ENCODE measurements around the gene BYSL.

BYSL gene

DNA sequence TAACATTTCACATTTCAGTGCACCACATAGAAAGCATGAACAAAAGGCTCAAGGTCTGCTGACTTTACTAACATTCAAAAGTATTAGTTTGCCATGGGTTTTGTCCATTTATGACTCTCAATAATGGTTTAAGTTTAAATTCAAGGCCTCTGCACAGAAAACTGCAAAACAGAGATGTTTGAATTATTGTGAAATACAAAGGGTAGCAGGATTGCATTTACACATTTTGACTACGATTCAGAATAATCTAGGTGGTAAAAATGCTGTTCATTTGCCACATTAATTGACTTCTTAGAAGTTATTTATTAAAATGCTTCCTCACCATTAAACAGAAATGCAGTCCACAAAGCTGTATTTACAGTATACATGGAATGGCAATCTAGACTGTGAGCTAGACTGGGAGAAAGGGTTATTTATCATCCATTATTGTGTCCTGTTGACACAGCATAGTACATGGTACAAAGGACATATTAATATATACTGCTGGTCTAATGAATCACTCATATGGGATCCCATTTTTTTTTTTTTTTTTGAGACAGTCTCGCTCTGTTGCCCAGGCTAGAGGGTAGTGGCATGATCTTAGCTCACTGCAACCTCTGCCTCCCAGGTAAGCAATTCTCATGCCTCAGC, 44.1 kb upstream of the BYSL start:
- TF ChIP-seq RAD21 (IDR thresholded peaks at IDR 0.05; ENCODE audit: low read depth), result no peak
- no peak for TF ChIP-seq NFIC (IDR thresholded peaks at IDR 0.05)
- TF ChIP-seq YY1 (IDR thresholded peaks at IDR 0.05; ENCODE audit: low read depth), result no peak
- TF ChIP-seq TEAD4 (IDR thresholded peaks at IDR 0.05), result no peak
- TF ChIP-seq EGR1 (IDR thresholded peaks at IDR 0.05), result no peak

DNA sequence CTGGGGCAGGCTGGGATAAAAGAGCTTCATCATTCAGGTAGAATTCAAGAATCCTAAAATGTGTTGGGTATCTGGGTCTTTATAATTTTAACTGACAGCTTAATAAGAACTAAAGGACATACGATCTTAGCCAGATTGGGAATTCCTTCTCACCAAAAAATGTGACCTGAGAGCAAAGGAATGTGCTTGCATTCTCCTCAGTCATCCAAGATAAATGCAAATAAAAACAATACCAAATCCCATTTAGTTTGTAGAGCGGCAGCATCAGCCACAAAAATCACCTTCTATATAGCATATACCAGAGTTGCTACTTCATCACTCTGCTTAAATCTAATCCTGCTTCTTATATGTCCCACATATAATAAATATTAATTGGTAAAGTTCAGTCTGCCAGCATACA, 43.1 kb upstream of the BYSL start:
- TF ChIP-seq TEAD4 (IDR thresholded peaks at IDR 0.05) (peak; percentile 62; the same call in 1 of the 2 replicates), TAF1 (IDR thresholded peaks at IDR 0.05; ENCODE audit: low read depth) (no peak)

DNA sequence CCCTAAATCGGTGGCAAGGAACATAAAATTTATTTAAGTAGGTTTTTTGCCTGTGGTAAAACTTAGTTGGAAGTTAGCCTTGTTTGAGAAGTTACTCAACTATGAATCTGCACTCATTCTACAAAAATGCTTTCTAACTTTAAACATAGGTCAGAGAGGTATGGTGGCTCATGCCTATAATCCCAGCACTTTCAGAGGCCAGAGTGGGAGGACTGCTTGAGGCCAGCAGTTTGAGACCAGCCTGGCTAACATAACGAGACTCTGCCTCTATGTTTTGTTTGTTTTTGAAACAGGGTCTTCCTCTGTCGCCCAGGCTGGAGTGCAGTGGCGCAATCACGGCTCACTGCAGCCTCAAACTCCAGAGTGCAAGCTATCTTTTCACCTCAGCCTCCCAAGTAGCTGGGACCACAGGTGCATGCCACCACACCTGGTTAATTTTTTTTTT, 42.3 kb upstream of the BYSL start:
- TF ChIP-seq RAD21 (IDR thresholded peaks at IDR 0.05; ENCODE audit: low read depth) (no peak), ZBTB7A (IDR thresholded peaks at IDR 0.05; ENCODE audit: low read depth) (no peak), YY1 (IDR thresholded peaks at IDR 0.05; ENCODE audit: low read depth) (no peak), CREB1 (IDR thresholded peaks at IDR 0.05; ENCODE audit: low read depth) (no peak), TEAD4 (IDR thresholded peaks at IDR 0.05) (no peak), EGR1 (IDR thresholded peaks at IDR 0.05) (no peak), TCF12 (IDR thresholded peaks at IDR 0.05; ENCODE audit: low read depth) (no peak), NFIC (IDR thresholded peaks at IDR 0.05) (no peak), FOXM1 (IDR thresholded peaks at IDR 0.05; ENCODE audit: borderline replicate concordance, low read depth) (no peak), CEBPB (IDR thresholded peaks at IDR 0.05) (no peak), TAF1 (IDR thresholded peaks at IDR 0.05; ENCODE audit: low read depth) (no peak), EP300 (IDR thresholded peaks at IDR 0.05; ENCODE audit: borderline replicate concordance) (no peak)
- TF ChIP-seq, protein P1, sequence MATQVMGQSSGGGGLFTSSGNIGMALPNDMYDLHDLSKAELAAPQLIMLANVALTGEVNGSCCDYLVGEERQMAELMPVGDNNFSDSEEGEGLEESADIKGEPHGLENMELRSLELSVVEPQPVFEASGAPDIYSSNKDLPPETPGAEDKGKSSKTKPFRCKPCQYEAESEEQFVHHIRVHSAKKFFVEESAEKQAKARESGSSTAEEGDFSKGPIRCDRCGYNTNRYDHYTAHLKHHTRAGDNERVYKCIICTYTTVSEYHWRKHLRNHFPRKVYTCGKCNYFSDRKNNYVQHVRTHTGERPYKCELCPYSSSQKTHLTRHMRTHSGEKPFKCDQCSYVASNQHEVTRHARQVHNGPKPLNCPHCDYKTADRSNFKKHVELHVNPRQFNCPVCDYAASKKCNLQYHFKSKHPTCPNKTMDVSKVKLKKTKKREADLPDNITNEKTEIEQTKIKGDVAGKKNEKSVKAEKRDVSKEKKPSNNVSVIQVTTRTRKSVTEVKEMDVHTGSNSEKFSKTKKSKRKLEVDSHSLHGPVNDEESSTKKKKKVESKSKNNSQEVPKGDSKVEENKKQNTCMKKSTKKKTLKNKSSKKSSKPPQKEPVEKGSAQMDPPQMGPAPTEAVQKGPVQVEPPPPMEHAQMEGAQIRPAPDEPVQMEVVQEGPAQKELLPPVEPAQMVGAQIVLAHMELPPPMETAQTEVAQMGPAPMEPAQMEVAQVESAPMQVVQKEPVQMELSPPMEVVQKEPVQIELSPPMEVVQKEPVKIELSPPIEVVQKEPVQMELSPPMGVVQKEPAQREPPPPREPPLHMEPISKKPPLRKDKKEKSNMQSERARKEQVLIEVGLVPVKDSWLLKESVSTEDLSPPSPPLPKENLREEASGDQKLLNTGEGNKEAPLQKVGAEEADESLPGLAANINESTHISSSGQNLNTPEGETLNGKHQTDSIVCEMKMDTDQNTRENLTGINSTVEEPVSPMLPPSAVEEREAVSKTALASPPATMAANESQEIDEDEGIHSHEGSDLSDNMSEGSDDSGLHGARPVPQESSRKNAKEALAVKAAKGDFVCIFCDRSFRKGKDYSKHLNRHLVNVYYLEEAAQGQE (IDR thresholded peaks at IDR 0.05; ENCODE audit: low read depth), result no peak
- TF ChIP-seq, protein P2, sequence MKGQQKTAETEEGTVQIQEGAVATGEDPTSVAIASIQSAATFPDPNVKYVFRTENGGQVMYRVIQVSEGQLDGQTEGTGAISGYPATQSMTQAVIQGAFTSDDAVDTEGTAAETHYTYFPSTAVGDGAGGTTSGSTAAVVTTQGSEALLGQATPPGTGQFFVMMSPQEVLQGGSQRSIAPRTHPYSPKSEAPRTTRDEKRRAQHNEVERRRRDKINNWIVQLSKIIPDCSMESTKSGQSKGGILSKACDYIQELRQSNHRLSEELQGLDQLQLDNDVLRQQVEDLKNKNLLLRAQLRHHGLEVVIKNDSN (IDR thresholded peaks at IDR 0.05), result no peak
- TF ChIP-seq, protein P3, sequence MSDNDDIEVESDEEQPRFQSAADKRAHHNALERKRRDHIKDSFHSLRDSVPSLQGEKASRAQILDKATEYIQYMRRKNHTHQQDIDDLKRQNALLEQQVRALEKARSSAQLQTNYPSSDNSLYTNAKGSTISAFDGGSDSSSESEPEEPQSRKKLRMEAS (IDR thresholded peaks at IDR 0.05), result no peak

DNA sequence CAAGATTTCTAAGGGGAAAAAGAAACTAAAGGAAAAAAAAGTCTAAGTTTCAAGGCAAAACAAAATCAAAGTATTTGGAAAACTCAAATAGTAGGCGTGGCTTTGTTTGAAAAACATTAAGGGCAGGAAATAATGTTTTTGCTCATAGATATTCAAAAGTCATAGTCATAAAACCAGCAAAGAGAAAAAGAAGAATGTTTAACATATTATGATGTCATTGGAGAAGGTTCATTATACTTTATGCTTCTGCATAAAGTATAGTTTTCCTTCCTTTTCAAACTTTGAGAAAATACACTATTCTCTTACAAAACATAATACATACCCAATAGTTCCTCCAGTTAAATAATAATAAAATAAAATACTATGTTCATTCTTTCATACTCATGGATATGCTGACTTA, 39.8 kb upstream of the BYSL start:
- TF ChIP-seq TAF1 (IDR thresholded peaks at IDR 0.05; ENCODE audit: low read depth) (no peak), EP300 (IDR thresholded peaks at IDR 0.05; ENCODE audit: borderline replicate concordance) (no peak), CEBPB (IDR thresholded peaks at IDR 0.05) (no peak), NFIC (IDR thresholded peaks at IDR 0.05) (no peak), EGR1 (IDR thresholded peaks at IDR 0.05) (no peak)

DNA sequence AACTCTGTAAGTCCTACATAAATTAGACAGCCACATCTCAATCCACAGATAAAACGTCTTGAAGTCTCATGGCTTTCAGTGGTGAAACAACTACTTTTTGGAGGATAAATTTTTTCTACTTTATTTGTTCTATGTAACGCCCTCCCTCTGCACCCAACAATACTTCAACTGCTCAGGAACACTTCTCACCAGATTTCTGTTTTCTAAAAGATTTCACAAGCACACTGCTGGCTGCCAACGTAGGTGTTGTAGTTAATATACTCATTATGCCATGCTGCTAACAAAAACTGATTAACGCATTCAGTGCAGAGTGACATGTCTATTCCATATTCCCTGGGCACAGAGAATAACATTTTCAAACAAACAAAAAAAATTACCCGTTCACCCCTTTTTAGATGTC, 36.3 kb upstream of the BYSL start:
- TF ChIP-seq CEBPB (IDR thresholded peaks at IDR 0.05), result no peak
- no peak for TF ChIP-seq FOXM1 (IDR thresholded peaks at IDR 0.05; ENCODE audit: borderline replicate concordance, low read depth)
- no peak for TF ChIP-seq EGR1 (IDR thresholded peaks at IDR 0.05)
- TF ChIP-seq, protein P1 (IDR thresholded peaks at IDR 0.05; ENCODE audit: low read depth), result no peak
- TF ChIP-seq NFIC (IDR thresholded peaks at IDR 0.05), result no peak
- TF ChIP-seq TCF12 (IDR thresholded peaks at IDR 0.05; ENCODE audit: low read depth), result no peak
- TF ChIP-seq, protein P2 (IDR thresholded peaks at IDR 0.05), result no peak
- no peak for TF ChIP-seq TEAD4 (IDR thresholded peaks at IDR 0.05)
- TF ChIP-seq ZBTB7A (IDR thresholded peaks at IDR 0.05; ENCODE audit: low read depth), result no peak
- no peak for TF ChIP-seq RAD21 (IDR thresholded peaks at IDR 0.05; ENCODE audit: low read depth)
- TF ChIP-seq TAF1 (IDR thresholded peaks at IDR 0.05; ENCODE audit: low read depth), result no peak
- TF ChIP-seq, protein P3 (IDR thresholded peaks at IDR 0.05), result no peak
- TF ChIP-seq EP300 (IDR thresholded peaks at IDR 0.05; ENCODE audit: borderline replicate concordance), result no peak

DNA sequence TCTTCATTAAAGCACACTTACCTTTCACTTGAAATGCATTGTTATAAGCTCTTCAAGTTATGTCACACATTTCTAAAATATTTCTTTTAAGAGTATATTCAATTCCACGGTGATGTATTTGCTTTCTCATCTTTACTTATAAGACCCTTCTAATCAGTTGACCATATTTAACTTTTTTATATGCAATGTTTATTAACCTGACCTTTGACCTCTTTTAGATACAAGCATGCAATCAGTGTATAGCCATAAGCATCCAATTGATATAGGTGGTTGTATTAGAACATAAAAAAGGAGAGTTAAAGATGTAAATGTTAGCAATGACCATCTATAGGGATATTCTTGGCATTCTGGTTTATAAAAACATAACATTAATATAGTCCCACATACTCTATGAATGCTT, 35.4 kb upstream of the BYSL start:
- no peak for TF ChIP-seq TEAD4 (IDR thresholded peaks at IDR 0.05)
- no peak for TF ChIP-seq EP300 (IDR thresholded peaks at IDR 0.05; ENCODE audit: borderline replicate concordance)
- TF ChIP-seq ZBTB7A (IDR thresholded peaks at IDR 0.05; ENCODE audit: low read depth), result no peak
- no peak for TF ChIP-seq YY1 (IDR thresholded peaks at IDR 0.05; ENCODE audit: low read depth)
- TF ChIP-seq EGR1 (IDR thresholded peaks at IDR 0.05), result no peak
- TF ChIP-seq RAD21 (IDR thresholded peaks at IDR 0.05; ENCODE audit: low read depth), result no peak
- no peak for TF ChIP-seq CREB1 (IDR thresholded peaks at IDR 0.05; ENCODE audit: low read depth)
- TF ChIP-seq CEBPB (IDR thresholded peaks at IDR 0.05), result no peak
- TF ChIP-seq FOXM1 (IDR thresholded peaks at IDR 0.05; ENCODE audit: borderline replicate concordance, low read depth), result no peak
- TF ChIP-seq NFIC (IDR thresholded peaks at IDR 0.05), result no peak
- no peak for TF ChIP-seq TAF1 (IDR thresholded peaks at IDR 0.05; ENCODE audit: low read depth)
- TF ChIP-seq, protein P3 (IDR thresholded peaks at IDR 0.05), result no peak
- TF ChIP-seq, protein P2 (IDR thresholded peaks at IDR 0.05), result no peak
- TF ChIP-seq TCF12 (IDR thresholded peaks at IDR 0.05; ENCODE audit: low read depth), result no peak
- TF ChIP-seq, protein P1 (IDR thresholded peaks at IDR 0.05; ENCODE audit: low read depth), result no peak

All from Ishikawa (cell line).